ENCODE measurements around the gene PON2.
"Not testable (repeated sequence)": the region's sequence is repeated elsewhere in the genome, so short reads cannot be mapped to it uniquely, and the experiment has no call there.

Gene PON2

GRCh38 chr7:95434557-95435421 is at the start of gene PON2:
PON2 (minus strand) TSS chr7:95435028; CDS start chr7:95434951, 77 bp downstream.
- peak; percentile 40 for DNase-seq

GRCh38 chr7:95482424-95482823 is 47.6 kb upstream of the PON2 start:
- no peak for DNase-seq

DNA sequence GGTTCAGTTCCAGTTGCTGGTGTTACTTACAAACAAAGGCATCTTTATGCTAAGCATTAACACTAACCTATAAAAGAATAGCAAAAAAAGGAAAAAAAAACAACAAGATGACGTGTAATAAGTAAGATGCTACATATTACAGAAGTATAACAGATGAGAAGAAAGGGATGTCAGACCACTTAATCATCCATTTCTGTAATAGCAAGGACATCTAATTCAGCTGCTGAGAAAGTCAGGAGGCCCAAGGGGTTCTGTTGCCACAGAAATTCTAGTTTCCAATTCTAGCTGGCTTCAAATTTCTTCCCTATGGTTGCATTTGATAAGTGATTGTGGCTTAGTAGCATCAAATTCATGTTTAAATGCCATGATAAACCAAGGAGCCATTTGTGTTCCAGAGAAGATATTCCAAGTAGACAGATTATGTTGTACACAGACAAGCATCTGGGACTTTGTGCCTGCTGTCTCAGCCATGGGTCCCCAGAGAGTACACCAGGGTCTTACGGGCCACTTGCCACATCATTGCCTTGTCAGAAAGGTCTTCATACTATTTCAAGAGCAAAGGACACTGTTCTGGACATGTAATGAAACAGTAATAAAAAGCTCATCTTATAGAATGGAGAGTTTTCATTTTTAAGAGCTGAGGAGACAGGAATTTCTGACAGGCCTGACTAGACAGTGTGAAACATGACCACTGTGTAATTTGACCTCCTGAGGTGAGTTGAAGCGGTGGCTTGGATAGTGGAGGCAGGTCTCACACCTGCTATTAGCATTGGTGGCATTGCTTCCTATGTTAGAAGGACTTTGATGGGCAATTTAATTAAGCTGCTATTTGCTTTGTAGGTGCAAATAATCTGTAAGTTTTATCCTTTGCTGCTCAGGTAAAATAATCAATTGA is 46.7 kb upstream of the PON2 start:
- no peak for DNase-seq

DNA sequence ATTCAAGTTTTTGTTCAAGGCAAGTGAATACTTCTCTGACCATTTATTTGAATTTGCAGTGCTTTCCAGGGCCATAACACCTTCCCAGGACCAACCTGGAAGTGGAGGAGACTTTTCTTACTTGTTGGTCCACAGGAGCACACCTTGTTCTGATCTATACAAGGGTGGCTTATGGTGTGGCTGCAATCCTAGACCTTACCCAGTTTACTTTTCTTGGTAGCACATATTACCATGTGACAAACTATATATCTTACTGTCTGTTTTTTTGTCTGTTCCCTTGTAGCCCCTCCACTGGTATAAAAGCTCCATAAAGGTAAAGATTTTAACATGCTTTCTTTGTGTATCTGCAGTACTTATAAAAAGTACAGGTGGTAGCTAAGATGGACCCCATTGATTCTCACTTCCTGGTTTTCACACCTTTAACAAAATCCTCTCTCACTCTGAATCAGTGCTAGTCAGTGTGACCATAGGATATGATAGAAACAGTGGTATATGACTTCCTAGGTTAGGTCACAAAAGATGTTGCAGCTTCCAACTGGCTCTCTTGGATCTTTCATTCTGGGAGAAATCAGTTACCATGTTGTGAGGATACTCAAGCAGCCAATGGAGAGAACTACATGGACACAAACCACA is 45.3 kb upstream of the PON2 start:
- DNase-seq, result no peak

GRCh38 chr7:95478272-95479037 is 43.6 kb upstream of the PON2 start:
- DNase-seq, result no peak

GRCh38 chr7:95476904-95477594 is 42.2 kb upstream of the PON2 start:
- peak; percentile 41 for DNase-seq

- DNase-seq, result no peak
These were observed 41.4 kb upstream of the PON2 start for GRCh38 chr7:95476072-95476847.

DNA sequence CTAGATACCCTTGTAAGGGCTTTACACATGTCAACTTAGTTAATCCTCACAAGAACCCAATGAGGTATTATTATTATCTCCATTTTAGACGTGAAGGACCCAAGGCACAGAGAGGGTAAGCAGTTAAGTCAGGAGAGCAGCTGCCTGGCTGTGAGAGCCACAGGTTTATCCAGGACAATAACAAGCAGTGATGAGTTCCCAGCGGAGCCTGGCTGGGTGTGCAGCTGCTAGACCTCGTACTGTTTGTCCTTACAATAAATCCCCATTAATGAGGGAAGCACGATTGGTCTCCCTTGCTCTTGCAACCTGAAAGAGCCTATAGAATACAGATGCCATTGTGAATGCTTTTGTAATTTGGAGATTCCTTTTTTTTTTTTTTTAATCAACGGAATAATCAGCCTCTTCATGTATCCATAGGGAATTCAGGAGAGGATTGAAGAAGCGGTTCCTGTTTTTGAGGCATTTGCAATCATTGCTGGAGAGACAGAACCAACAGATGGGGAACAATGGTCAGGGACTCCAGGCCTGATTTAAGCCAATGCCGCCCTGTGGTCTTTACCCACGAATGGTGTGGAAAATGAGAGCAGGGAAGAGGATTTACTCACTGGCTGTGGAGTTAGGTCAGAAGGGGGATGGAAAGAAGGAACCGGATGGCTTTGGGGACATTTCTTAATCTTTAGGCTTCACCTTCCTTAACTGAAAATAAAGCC is 38.6 kb upstream of the PON2 start:
- no peak for DNase-seq

DNA sequence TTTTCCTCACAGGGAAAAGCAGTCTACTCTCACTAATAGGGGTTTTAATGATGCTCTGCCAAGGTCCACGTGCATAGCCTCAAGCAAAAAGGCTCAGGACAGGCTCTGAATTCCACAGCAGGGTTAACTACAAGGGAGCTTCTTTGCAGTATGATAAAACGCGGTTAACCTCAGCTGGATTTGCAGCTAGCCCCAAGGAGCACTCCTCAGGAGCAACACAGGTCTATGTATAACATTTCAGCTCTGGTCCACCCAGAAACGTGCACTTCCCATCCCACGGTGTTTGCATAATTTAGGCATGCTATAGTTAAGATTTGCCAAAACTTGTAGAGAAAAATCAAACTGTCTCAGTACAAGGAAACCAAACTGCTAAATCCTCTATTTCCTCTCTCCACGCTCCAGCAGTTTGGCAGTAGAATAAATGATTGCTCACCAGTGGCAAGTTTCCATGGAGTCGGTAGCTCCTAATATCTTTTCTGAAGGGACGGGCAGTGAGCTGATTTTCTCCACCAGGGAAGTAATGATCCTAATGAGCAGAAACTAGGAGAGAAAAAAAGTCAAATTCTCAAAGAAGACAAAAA is 37.8 kb upstream of the PON2 start:
- no peak for DNase-seq

DNA sequence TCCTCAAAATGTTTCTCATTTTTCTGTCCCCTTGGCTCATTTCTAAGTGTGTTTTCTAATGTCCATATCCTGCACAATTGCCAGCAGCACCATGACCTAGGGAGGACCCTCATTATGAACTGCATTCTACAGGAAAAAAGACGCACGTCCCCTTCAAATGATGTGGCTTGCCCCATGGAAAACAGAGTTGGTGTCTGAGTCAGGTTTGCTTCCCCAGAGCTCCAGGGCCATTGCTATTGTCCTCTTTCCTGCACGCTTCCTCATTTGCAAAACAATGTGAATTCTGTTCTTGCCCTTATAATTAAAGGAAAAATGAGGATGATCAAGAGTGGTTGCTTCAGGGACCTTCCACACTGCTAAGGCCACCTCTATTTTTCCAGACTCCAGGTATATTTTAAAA is 36.2 kb upstream of the PON2 start:
- no peak for DNase-seq

GRCh38 chr7:95470452-95470851 is 35.6 kb upstream of the PON2 start:
- DNase-seq, result no peak

DNA sequence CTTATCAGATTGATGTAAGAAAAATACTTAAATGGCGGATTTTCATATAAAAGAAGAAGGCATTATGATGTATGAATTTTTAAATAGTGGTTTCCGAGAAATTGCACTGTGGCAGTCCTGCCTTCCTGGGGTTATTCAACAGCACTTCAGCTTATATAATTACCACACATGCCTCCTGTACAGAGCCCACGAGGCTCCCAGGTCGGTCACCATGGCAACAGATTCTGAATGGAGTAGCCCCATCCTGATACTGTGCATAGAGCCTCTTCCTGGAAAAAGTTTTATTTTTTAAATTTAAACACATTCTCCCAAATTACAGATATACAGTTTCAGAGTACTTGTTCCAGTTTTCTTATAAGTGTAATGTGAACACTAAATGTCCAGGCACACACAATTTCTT is 35.0 kb upstream of the PON2 start:
- no peak for DNase-seq

GRCh38 chr7:95469187-95469586 is 34.4 kb upstream of the PON2 start:
- no peak for DNase-seq

DNA sequence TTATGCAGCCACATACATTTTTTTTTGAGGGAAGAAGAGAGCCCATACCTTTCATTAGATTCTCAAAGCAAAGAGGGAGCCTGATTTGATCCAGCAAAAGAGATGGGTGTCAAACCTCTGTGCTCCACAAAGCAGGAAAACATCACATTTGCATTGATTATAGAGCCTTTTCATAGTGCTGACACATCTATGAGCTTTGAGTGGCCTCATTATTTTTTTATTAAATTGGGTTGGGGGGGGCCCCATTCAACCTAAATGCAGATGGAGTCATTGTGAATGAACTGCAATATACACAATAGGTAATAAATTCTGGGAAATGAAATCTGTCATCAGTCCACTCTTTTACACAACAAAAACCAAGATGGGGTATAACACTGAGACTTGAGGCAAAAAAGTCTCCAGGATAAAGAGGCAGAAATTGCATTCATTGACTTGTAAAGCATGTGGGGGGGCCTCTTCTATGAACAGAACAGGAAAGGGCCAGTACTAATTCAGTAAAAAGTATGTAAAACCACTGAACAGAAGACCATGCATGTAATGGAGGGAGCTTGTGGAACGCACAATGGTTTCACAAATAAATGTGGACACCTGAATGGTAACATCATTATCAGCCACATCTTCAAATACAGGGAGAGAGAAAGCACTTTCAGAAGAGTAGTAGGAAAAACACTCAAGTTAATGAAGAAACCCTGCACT is 33.2 kb upstream of the PON2 start:
- DNase-seq, result no peak

- DNase-seq, result not testable (repeated sequence)
These were observed 25.8 kb upstream of the PON2 start for GRCh38 chr7:95460653-95461052.

DNA sequence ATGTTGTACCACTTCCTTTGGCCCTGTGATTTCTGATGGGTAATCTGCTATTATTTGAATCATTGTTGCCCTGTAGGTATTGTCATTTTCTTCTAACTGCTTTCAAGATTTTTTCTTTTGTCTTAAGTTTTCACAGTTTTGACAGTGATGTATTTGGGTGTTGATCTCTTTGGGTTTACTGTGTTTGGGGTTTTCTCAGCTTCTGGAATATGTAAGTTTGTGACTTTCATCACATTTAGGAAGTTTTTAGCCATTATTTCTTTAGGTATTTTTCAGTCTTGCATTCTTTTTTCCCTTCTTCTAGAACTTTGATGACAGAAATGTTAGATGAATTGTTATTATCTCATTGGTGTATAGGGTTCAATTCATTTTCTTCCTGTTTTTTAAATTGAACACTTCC is 23.1 kb upstream of the PON2 start:
- no peak for DNase-seq

DNA sequence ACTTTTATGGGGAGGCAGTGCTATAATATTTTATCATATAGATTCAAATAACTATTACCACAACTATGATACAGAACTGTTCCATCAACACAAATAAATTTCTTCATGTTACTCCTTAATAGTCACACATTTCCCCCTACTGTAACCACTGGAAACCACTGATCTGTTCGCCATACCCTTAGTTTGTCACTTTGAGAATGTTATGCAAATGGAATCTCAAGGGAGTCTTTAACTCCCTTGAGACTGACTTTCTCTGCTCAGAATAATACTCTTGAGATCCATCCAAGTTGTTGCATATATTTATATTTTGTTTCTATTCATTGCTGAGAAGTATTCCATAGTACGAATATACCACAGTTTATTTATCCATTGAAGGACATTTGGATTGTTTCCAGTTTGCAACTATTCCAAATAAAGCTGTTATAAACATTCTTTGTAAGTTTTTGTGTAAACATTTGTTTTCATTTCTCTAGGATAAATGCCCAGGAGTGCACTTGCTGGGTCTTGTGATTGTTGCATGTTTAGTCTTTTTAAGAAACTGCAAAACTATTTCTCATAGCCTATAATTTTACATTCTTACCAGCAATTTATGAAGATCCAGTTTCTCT is 19.7 kb upstream of the PON2 start:
- DNase-seq, result no peak

DNA sequence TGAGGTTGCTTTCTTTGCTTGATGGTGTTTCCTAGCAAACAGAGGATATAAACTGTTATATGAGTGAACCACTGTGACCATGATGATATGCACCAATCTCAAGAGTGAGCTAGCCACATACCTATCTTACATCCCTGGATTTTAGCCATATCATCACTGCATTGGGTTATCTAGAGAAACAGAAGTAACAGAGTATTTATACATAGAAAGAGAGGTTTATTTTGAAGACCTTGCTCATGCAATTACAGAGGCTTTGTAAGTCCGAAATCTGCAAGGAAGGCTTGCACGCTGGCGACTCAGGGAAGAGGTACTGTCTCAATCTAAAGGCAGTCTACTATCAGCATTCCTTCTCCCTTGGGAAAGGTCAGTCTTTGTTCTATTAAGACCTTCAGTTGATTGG is 11.8 kb upstream of the PON2 start:
- DNase-seq, result no peak

DNA sequence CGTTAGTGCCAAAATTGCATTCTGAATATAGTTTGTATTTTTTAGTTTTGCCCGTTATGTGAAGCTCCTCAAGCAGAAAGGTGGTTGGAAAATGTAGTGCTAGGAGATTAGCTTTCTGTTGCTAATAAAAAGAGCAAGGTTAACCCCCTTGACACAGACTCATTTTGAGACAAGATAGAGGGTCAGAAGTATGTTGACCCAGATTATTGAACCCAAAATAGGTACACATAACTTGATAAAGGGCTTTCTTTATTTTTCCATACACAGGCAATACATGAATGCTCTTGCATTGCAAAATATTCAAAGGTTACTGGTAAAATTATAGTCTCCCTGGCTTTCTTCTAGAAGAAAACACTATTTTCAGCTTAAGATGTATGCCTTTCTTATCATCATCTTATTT is 10.0 kb upstream of the PON2 start:
- no peak for DNase-seq

Data from amniotic stem cell (primary cell).